ENCODE results near the gene FKBP1B. TPM values are rescaled to one million over a fixed set of nuclear protein-coding genes. Genes with fewer than 3 reads are reported as not detected.
A peak's percentile ranks its signal among the peaks of the same experiment; 100 is the strongest.

Gene FKBP1B
- total and polyA plus RNA-seq, 4 donors: 5.9 to 24.8 (median 13.0) TPM

DNA sequence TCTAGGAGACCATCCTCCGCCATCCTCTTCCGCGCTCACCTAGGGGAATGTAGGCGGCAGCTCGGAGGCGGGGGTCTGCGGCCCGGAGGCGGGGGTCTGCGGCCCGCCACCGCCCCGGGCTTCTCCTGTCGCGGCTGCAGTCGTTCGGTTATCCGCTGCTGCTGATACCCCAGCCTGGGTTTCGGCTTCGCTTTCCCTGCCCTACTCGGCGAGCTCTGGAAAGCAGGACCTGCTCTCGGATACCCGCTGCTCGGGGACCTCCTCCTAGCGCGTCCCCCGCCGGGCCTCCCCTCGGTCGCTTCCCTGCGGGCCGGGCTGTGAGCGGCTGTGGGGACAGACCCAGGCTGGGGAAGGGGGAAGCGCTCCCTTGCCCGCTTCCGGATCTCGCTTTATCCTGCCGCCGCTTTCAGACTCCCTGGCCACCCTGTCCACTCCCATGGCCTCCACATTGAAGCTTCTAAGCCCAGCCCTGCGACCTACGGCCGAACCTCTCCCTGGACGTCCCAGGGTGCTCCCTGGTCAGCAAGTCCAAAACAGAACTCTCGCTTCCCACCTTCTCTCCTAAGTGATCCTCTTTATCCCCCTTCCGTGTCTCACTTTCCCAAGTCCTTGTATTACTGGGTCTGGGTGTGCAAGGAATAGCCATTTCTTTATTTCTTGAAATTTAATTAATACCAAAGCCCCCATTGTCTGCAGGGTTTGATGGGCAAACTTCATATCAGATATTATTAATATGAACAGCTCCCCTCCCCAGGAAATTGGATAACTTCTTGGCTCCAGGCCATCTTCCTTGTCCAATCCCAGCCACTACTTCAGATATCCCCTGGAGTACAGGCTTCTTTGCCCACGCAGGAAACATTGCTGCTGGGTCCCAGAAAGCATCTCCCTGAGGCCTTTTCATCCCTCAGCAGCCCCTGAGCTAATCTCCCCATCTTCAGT lies 769 bp downstream of the FKBP1B start:
- WGBS, 2 donors: 3% methylated on average over 35 to 47 of the region's 47 CpGs
- H3K36me3 ChIP-seq (ENCODE audit: control insufficient read depth in 1 of 2, insufficient read depth in 2 of 2, low read length in 1 of 2): no peaks in the 10 kb centered on the region
- H3K27ac ChIP-seq (ENCODE audit: low read depth in 1 of 2, low read length in 2 of 2): peak overlapping the region in 1 of 2 donors; percentile 69
- H3K27me3 ChIP-seq (ENCODE audit: control insufficient read depth in 1 of 2, insufficient read depth in 2 of 2, low read length in 1 of 2): no peaks in the 10 kb centered on the region
- intact Hi-C loops (cut with DNase I): loop anchor here in 1 of 2 donors (2.0 kb wide), 1 partner anchor 26 kb away; the partner anchor contains the start of gene SF3B6
- H3K9me3 ChIP-seq (ENCODE audit: control insufficient read depth, low read length): no peaks in the 10 kb centered on the region
- peak overlapping the region; percentile 51 to 94 for H3K4me3 ChIP-seq (ENCODE audit: low read length in 2 of 2)
- ATAC-seq (ENCODE audit: low FRiP score): peak; percentile 33
- no peaks in the 10 kb centered on the region for H3K4me1 ChIP-seq (ENCODE audit: control insufficient read depth in 1 of 2, insufficient read depth in 2 of 2, low read length in 2 of 2)
- peak; percentile 51 to 81 for DNase-seq

DNA sequence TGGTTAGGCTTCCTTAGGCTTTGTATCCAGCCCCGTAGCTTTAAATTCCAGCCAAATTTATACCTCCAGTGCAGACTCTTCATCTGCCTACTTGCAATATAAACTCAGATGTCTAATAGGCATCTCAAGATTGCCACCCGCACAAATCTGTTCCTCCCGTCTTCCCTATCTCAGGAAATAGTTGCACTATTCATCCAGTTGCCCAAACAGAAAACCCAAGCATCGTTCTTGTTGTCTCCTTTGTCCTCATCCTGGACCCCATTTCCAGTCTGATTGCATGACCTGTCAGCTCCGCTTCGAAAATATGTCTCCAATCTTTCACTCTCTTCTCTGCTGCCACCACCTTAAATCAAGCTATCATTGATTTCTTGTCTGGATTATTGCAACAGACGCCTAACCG lies 2.3 kb downstream of the FKBP1B start:
- H3K27ac ChIP-seq (ENCODE audit: low read depth in 1 of 2, low read length in 2 of 2): no peak overlapping the region
- no peaks in the 10 kb centered on the region for H3K4me1 ChIP-seq (ENCODE audit: control insufficient read depth in 1 of 2, insufficient read depth in 2 of 2, low read length in 2 of 2)
- 87 to 89% methylated on average over 8 of the region's 8 CpGs for WGBS, 2 donors
- intact Hi-C loops (cut with DNase I): loop anchor here in 1 of 2 donors (2.0 kb wide), 1 partner anchor 25 kb away; the partner anchor contains the start of gene SF3B6
- ATAC-seq (ENCODE audit: low FRiP score): no peak
- H3K4me3 ChIP-seq (ENCODE audit: low read length in 2 of 2): no peak overlapping the region
- no peaks in the 10 kb centered on the region for H3K9me3 ChIP-seq (ENCODE audit: control insufficient read depth, low read length)
- H3K27me3 ChIP-seq (ENCODE audit: control insufficient read depth in 1 of 2, insufficient read depth in 2 of 2, low read length in 1 of 2): no peaks in the 10 kb centered on the region
- H3K36me3 ChIP-seq (ENCODE audit: control insufficient read depth in 1 of 2, insufficient read depth in 2 of 2, low read length in 1 of 2): no peaks in the 10 kb centered on the region
- DNase-seq: no peak

DNA sequence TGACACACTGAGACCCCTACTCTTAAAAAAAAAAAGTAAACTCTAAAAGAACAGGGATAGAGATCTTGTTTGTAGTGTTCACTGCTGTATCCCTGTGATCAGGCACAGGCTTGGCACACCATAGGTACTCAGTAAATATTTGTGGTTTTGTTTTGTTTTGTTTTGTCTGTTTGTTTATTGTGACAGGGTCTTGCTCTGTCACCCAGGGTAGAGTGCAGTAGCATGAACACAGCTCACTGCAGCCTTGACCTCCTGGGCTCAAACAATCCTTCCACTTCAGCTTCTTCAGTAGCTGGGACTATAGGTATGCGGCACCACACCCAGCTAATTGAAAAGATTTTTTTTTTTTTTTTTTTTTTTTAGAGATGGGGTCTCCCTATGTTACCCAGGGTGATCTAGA lies 3.4 kb downstream of the FKBP1B start:
- intact Hi-C loops (cut with DNase I): no loop called here
- DNase-seq: no peak
- H3K4me1 ChIP-seq (ENCODE audit: control insufficient read depth in 1 of 2, insufficient read depth in 2 of 2, low read length in 2 of 2): no peaks in the 10 kb centered on the region
- no peak overlapping the region for H3K4me3 ChIP-seq (ENCODE audit: low read length in 2 of 2)
- no peaks in the 10 kb centered on the region for H3K9me3 ChIP-seq (ENCODE audit: control insufficient read depth, low read length)
- H3K27ac ChIP-seq (ENCODE audit: low read depth in 1 of 2, low read length in 2 of 2): no peak overlapping the region
- no peaks in the 10 kb centered on the region for H3K27me3 ChIP-seq (ENCODE audit: control insufficient read depth in 1 of 2, insufficient read depth in 2 of 2, low read length in 1 of 2)
- WGBS, 2 donors: 100% methylated on average over 1 of the region's 1 CpG
- H3K36me3 ChIP-seq (ENCODE audit: control insufficient read depth in 1 of 2, insufficient read depth in 2 of 2, low read length in 1 of 2): no peaks in the 10 kb centered on the region
- ATAC-seq (ENCODE audit: low FRiP score): no peak

DNA sequence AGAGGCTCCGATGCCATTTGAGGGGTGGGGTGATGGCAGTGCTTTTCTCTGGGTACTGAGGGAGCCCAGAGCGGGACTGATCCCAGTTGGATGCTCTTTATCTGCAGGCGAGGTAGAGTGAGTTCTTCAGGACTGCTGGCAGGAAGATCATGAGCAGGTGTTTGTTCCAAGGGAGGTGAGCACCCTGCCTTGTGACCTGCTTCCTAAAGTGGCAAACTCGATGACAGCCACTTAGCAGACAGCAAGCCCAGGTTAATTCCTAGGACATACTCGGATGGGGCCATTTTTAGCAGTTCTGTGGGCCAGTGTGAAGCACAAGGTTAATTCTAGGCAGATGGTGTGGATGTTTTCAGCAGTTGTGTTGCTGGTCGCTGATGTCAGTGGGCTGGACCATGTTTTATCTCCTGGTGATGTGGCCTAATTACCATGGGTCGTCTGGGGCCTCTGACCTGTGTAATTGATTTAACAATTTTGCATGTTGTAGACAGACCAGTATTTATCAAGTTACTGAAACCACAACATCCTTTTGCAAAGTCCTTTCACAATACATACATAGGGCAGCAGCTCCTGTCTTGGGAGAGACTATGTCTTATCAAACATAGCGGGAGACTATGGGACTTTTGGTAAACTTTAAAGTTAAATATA lies 4.9 kb downstream of the FKBP1B start:
- no peaks in the 10 kb centered on the region for H3K27me3 ChIP-seq (ENCODE audit: control insufficient read depth in 1 of 2, insufficient read depth in 2 of 2, low read length in 1 of 2)
- intact Hi-C loops (cut with DNase I): no loop called here
- no peak for ATAC-seq (ENCODE audit: low FRiP score)

DNA sequence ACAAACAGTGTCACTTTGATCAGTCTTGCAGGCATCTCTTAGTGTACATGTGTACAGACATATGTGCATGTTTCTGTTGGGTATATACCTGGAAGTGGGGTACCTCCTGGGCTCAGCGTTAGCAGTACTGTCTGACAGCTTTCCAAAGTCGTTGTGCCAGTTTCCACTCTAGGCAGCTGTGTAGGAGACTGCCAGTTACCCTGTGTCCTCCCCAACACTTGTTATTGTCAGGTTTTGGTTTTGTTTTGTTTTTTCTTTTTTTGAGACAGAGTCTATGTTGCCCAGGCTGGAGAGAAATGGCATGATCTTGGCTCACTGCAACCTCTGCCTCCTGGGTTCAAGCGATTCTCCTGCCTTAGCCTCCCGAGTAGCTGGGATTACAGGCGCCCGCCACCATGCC lies 6.2 kb downstream of the FKBP1B start:
- 84 to 92% methylated on average over 6 of the region's 6 CpGs for WGBS, 2 donors
- intact Hi-C loops (cut with DNase I): no loop called here
- no peaks in the 10 kb centered on the region for H3K36me3 ChIP-seq (ENCODE audit: control insufficient read depth in 1 of 2, insufficient read depth in 2 of 2, low read length in 1 of 2)
- no peak for DNase-seq
- H3K27ac ChIP-seq (ENCODE audit: low read depth in 1 of 2, low read length in 2 of 2): no peak overlapping the region
- no peaks in the 10 kb centered on the region for H3K27me3 ChIP-seq (ENCODE audit: control insufficient read depth in 1 of 2, insufficient read depth in 2 of 2, low read length in 1 of 2)
- no peaks in the 10 kb centered on the region for H3K4me1 ChIP-seq (ENCODE audit: control insufficient read depth in 1 of 2, insufficient read depth in 2 of 2, low read length in 2 of 2)
- ATAC-seq (ENCODE audit: low FRiP score): no peak
- no peak overlapping the region for H3K4me3 ChIP-seq (ENCODE audit: low read length in 2 of 2)
- H3K9me3 ChIP-seq (ENCODE audit: control insufficient read depth, low read length): no peaks in the 10 kb centered on the region

More for the DNA sequence above, 4.9 kb downstream of the FKBP1B start:
- no peaks in the 10 kb centered on the region for H3K4me1 ChIP-seq (ENCODE audit: control insufficient read depth in 1 of 2, insufficient read depth in 2 of 2, low read length in 2 of 2)
- H3K9me3 ChIP-seq (ENCODE audit: control insufficient read depth, low read length): no peaks in the 10 kb centered on the region
- no peak overlapping the region for H3K4me3 ChIP-seq (ENCODE audit: low read length in 2 of 2)
- DNase-seq: no peak
- no peaks in the 10 kb centered on the region for H3K36me3 ChIP-seq (ENCODE audit: control insufficient read depth in 1 of 2, insufficient read depth in 2 of 2, low read length in 1 of 2)
- no peak overlapping the region for H3K27ac ChIP-seq (ENCODE audit: low read depth in 1 of 2, low read length in 2 of 2)
- WGBS, 2 donors: 81 to 83% methylated on average over 8 of the region's 8 CpGs

DNA sequence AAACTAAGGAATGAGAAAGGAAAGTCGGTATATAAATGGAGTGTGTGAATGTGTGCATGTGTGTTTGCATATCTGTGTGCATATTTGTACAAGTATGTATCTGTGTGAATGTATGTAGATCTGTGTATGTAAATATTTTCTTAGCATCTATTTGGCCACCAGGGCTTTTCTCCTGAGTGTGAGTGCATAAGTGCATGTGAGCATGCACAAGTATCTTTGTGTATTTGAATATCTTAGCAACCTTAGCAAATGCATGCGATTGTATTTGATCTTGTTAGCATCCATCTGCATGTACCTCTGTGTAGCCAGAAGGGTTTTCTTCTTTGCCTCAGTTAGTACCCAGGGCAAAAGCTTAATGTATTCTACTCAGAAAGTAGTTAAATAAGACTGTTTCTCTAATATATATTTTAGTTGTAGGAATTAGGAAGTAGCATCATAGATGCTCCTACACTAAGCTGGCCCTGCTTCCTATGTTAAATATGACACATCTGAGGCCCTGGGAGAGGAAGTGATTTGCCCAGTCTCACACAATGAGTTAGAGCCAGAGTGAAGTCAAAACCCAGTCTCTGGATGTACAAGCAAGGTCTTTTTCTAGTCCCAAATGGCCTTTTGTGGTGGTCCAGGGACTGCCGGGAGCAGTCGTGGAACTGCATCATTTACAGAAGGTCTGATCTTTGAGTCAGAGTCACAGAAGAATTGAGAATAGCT lies 9.2 kb downstream of the FKBP1B start:
- ATAC-seq (ENCODE audit: low FRiP score) (no peak), DNase-seq (no peak)
- no peak overlapping the region for H3K27ac ChIP-seq (ENCODE audit: low read depth in 1 of 2, low read length in 2 of 2)
- H3K36me3 ChIP-seq (ENCODE audit: control insufficient read depth in 1 of 2, insufficient read depth in 2 of 2, low read length in 1 of 2): no peaks in the 10 kb centered on the region
- intact Hi-C loops (cut with DNase I): no loop called here
- WGBS, 2 donors: 86 to 89% methylated on average over 4 of the region's 4 CpGs
- no peak overlapping the region for H3K4me3 ChIP-seq (ENCODE audit: low read length in 2 of 2)
- no peaks in the 10 kb centered on the region for H3K9me3 ChIP-seq (ENCODE audit: control insufficient read depth, low read length)
- H3K27me3 ChIP-seq (ENCODE audit: control insufficient read depth in 1 of 2, insufficient read depth in 2 of 2, low read length in 1 of 2): no peaks in the 10 kb centered on the region
- H3K4me1 ChIP-seq (ENCODE audit: control insufficient read depth in 1 of 2, insufficient read depth in 2 of 2, low read length in 2 of 2): no peaks in the 10 kb centered on the region

DNA sequence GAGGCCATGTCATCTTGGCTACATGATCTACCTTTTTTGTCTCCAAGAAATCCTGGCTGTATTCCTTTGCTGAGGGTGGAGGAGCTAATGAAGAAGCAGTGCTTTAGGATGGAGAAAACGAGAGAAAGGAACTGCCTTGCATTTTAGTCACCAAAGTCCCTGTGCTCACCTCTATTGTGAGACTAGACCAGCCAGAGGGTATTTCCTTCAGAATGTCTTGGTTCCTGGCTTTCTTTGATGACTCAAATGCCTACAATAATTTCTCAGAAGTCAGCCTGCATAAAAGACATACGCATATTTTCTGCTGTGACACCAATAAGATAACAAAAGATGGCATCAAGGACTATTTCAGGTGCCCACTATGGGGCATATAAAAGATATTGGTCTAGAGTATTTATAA lies 15.8 kb downstream of the FKBP1B start:
- no peak overlapping the region for H3K4me3 ChIP-seq (ENCODE audit: low read length in 2 of 2)
- peaks cover 3 to 5% of the 10 kb centered on the region in 2 donors for H3K36me3 ChIP-seq (ENCODE audit: control insufficient read depth in 1 of 2, insufficient read depth in 2 of 2, low read length in 1 of 2)
- DNase-seq: no peak
- H3K4me1 ChIP-seq (ENCODE audit: control insufficient read depth in 1 of 2, insufficient read depth in 2 of 2, low read length in 2 of 2): no peaks in the 10 kb centered on the region
- WGBS, 2 donors: 78 to 79% methylated on average over 2 of the region's 2 CpGs
- no peak for ATAC-seq (ENCODE audit: low FRiP score)
- H3K27ac ChIP-seq (ENCODE audit: low read depth in 1 of 2, low read length in 2 of 2): no peak overlapping the region
- H3K27me3 ChIP-seq (ENCODE audit: control insufficient read depth in 1 of 2, insufficient read depth in 2 of 2, low read length in 1 of 2): no peaks in the 10 kb centered on the region
- no peaks in the 10 kb centered on the region for H3K9me3 ChIP-seq (ENCODE audit: control insufficient read depth, low read length)
- intact Hi-C loops (cut with DNase I): no loop called here

DNA sequence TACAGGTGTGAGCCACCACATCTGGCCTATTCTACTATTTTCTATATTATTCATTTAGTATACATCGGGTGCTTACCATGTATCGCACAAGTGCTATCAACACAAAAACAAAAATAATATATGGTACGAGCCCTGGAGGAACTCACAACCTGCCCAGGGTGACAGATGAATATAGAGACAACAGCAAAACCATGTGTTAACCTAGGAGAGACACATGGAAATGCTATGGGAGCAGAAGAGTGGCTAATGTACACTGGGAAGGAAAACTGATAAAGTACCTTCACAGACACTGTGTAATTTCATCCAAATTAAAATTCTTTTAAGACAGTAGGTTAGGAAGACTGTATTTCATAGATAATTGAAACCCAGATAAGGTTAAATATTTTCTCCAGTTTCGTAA lies 22.7 kb downstream of the FKBP1B start:
- 84 to 92% methylated on average over 4 of the region's 4 CpGs for WGBS, 2 donors
- intact Hi-C loops (cut with DNase I): no loop called here
- Histone ChIP-seq H3K27ac (ENCODE audit: low read depth in 1 of 2, low read length in 2 of 2) (no peak overlapping the region), H3K27me3 (ENCODE audit: control insufficient read depth in 1 of 2, insufficient read depth in 2 of 2, low read length in 1 of 2) (no peaks in the 10 kb centered on the region), H3K4me3 (ENCODE audit: low read length in 2 of 2) (no peak overlapping the region), H3K36me3 (ENCODE audit: control insufficient read depth in 1 of 2, insufficient read depth in 2 of 2, low read length in 1 of 2) (peaks cover 5% of the 10 kb centered on the region in 2 donors), H3K4me1 (ENCODE audit: control insufficient read depth in 1 of 2, insufficient read depth in 2 of 2, low read length in 2 of 2) (no peaks in the 10 kb centered on the region), H3K9me3 (ENCODE audit: control insufficient read depth, low read length) (no peaks in the 10 kb centered on the region)
- no peak for DNase-seq
- no peak for ATAC-seq (ENCODE audit: low FRiP score)

All from aorta (tissue), 5 donors.